ENCODE data around the gene MCCC2. TPM values are rescaled to one million over a fixed set of nuclear protein-coding genes. Genes with fewer than 3 reads are reported as not detected.

MCCC2 gene
- total RNA-seq, 4 donors from 2014 or later: 37.3 to 50.3 (median 43.3) TPM

DNA sequence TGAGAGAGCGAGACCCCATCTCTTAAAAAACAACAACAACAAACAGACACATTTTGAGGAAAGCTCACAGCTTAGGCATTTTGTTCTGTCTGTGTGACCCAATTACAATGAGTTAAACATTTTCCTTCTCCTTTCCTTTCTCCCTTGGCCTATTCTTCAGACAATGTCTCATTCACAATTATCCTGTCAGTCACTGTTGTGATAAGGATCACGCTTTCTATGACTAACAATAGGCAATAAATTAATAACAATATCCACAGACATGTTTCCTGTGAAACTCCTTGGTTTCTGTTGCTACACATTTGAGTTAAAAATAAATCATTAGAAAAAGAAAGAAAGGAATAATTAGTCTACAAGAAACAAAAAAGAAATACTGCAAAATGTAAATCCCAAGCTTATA is 112.1 kb downstream of the MCCC2 start:
- Histone ChIP-seq H3K27me3 (no peaks in the 10 kb centered on the region), H3K36me3 (no peaks in the 10 kb centered on the region), H3K27ac (no peak overlapping the region), H3K4me1 (no peaks in the 10 kb centered on the region), H3K9me3 (no peaks in the 10 kb centered on the region), H3K4me3 (no peak overlapping the region)
- DNase-seq: no peak
- no peak for TF ChIP-seq POLR2A (IDR thresholded peaks at IDR 0.05)
- TF ChIP-seq, protein P1, sequence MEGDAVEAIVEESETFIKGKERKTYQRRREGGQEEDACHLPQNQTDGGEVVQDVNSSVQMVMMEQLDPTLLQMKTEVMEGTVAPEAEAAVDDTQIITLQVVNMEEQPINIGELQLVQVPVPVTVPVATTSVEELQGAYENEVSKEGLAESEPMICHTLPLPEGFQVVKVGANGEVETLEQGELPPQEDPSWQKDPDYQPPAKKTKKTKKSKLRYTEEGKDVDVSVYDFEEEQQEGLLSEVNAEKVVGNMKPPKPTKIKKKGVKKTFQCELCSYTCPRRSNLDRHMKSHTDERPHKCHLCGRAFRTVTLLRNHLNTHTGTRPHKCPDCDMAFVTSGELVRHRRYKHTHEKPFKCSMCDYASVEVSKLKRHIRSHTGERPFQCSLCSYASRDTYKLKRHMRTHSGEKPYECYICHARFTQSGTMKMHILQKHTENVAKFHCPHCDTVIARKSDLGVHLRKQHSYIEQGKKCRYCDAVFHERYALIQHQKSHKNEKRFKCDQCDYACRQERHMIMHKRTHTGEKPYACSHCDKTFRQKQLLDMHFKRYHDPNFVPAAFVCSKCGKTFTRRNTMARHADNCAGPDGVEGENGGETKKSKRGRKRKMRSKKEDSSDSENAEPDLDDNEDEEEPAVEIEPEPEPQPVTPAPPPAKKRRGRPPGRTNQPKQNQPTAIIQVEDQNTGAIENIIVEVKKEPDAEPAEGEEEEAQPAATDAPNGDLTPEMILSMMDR (IDR thresholded peaks at IDR 0.05): no peak

DNA sequence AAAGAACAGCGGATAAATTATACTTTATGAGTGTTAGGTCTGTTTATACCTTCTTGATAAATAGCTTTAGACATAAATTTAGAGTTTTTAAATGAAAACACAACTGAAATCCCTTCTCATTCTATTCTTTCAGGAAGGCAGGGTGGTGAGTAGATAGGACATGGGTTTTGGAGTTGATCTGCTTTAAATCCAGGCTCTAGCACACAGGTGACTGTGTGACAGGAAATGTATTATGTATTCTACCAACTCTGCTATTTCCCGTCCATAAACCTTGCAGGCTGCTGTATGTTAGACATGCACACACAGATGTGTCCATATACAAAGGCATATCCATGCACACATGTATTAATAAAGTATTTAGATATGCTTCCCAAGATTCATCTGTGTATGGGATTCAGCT is 112.6 kb downstream of the MCCC2 start:
- Histone ChIP-seq H3K27me3 (no peaks in the 10 kb centered on the region), H3K27ac (no peak overlapping the region), H3K36me3 (no peaks in the 10 kb centered on the region), H3K9me3 (no peaks in the 10 kb centered on the region), H3K4me1 (no peaks in the 10 kb centered on the region), H3K4me3 (no peak overlapping the region)
- TF ChIP-seq POLR2A (IDR thresholded peaks at IDR 0.05): no peak
- TF ChIP-seq, protein P1 (IDR thresholded peaks at IDR 0.05): no peak
- no peak for DNase-seq

DNA sequence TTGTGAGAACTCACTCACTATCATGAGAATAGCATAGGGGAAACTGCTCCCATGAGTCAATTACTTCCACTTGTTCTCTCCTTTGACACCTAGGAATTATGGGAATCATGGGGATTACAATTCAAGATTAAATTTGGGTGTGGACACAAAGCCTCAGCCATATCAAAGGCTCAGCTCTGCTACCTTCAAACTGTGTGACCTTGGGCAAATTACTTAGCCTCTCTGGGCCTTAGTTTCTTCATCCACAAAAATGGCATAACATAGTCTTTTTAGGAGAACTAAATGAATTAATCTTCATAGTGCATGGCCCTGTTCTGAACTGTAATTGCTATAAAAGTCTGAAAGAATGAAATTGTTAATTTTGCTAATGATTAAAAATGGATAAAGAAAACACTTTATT is 113.7 kb downstream of the MCCC2 start:
- TF ChIP-seq, protein P1 (IDR thresholded peaks at IDR 0.05): no peak
- no peak for TF ChIP-seq POLR2A (IDR thresholded peaks at IDR 0.05)
- H3K4me1 ChIP-seq: no peaks in the 10 kb centered on the region
- no peak overlapping the region for H3K27ac ChIP-seq

DNA sequence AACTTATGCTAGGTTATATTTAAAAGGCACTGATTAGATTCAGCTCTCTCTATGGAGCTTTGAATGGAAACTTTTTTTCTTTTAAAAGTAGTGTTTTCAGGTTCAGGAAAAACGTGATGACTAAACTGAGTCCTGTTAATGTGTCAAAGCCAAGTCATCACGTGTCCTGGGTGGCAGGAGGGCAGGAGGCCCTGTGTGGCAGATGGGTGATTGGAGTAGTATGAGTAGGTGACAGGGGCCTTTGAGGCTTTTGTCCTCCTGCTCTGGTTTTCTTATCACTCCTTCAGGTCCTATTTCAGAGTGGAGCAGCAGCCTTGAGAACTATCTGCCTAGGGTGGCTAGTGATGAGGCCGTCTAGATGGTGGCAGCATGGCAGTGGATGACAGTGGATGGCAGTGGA is 114.3 kb downstream of the MCCC2 start:
- H3K4me3 ChIP-seq: no peak overlapping the region
- no peaks in the 10 kb centered on the region for H3K27me3 ChIP-seq
- H3K4me1 ChIP-seq: no peaks in the 10 kb centered on the region
- H3K27ac ChIP-seq: no peak overlapping the region
- H3K36me3 ChIP-seq: no peaks in the 10 kb centered on the region
- DNase-seq: no peak
- no peak for TF ChIP-seq POLR2A (IDR thresholded peaks at IDR 0.05)
- TF ChIP-seq, protein P1 (IDR thresholded peaks at IDR 0.05): no peak
- H3K9me3 ChIP-seq: no peaks in the 10 kb centered on the region

More for the DNA sequence above, 113.7 kb downstream of the MCCC2 start:
- Histone ChIP-seq H3K9me3 (no peaks in the 10 kb centered on the region), H3K27me3 (no peaks in the 10 kb centered on the region), H3K4me3 (no peak overlapping the region), H3K36me3 (no peaks in the 10 kb centered on the region)
- no peak for DNase-seq

DNA sequence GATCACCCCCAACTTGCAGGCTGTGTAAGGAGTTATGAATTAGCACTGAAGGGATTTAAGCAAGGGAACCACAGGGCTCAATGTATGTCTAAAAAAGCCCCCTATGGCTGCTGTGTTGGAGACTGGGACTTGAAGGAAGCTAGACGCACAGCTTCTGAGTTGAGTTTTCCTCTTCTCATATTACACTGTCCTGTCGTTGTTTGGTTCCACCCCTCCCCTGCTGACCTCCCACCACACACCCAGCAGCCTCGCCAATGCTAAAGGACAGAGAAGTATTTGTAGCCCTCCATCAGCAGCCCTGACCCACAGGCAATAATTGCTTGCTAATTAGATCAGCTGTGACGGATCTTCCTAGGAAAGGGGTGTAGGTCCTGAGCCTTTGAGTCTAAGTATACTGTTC is 116.8 kb downstream of the MCCC2 start:
- Histone ChIP-seq H3K27me3 (no peaks in the 10 kb centered on the region), H3K36me3 (no peaks in the 10 kb centered on the region), H3K4me1 (no peaks in the 10 kb centered on the region), H3K27ac (no peak overlapping the region), H3K4me3 (no peak overlapping the region), H3K9me3 (no peaks in the 10 kb centered on the region)
- TF ChIP-seq, protein P1 (IDR thresholded peaks at IDR 0.05): no peak
- no peak for TF ChIP-seq POLR2A (IDR thresholded peaks at IDR 0.05)
- no peak for DNase-seq

DNA sequence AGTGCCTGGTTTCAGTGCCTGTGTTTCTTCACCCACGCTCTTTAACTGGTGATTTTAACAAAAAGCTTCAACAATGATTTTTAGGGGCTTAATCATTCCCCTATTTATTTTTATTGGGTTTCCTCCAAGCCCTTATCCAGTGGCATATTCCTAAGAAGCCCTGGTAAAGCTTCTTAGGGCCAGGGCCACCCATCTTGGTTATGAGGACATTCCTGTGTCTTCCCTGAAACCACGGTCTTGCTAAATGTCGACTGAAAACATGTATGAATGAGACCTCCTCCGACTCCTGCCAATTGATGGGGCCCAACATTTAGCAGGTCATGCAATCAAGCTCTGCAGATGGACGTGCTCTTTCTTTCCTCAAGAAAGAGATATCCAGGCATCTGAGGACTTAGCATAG is 118.3 kb downstream of the MCCC2 start:
- no peaks in the 10 kb centered on the region for H3K36me3 ChIP-seq
- H3K4me3 ChIP-seq: no peak overlapping the region
- H3K27me3 ChIP-seq: no peaks in the 10 kb centered on the region
- H3K4me1 ChIP-seq: no peaks in the 10 kb centered on the region
- H3K9me3 ChIP-seq: no peaks in the 10 kb centered on the region
- no peak overlapping the region for H3K27ac ChIP-seq
- TF ChIP-seq, protein P1 (IDR thresholded peaks at IDR 0.05): no peak
- TF ChIP-seq POLR2A (IDR thresholded peaks at IDR 0.05): no peak
- no peak for DNase-seq
